GM04503 (cell line): Measurements from ENCODE around the gene KRT9.

Source experiments
- DNase-seq: peaks from one replicate; pipeline ENCODE4 v3.0.0-alpha.2; 2012; ENCODE audit warnings: low read depth

KRT9 gene

DNA sequence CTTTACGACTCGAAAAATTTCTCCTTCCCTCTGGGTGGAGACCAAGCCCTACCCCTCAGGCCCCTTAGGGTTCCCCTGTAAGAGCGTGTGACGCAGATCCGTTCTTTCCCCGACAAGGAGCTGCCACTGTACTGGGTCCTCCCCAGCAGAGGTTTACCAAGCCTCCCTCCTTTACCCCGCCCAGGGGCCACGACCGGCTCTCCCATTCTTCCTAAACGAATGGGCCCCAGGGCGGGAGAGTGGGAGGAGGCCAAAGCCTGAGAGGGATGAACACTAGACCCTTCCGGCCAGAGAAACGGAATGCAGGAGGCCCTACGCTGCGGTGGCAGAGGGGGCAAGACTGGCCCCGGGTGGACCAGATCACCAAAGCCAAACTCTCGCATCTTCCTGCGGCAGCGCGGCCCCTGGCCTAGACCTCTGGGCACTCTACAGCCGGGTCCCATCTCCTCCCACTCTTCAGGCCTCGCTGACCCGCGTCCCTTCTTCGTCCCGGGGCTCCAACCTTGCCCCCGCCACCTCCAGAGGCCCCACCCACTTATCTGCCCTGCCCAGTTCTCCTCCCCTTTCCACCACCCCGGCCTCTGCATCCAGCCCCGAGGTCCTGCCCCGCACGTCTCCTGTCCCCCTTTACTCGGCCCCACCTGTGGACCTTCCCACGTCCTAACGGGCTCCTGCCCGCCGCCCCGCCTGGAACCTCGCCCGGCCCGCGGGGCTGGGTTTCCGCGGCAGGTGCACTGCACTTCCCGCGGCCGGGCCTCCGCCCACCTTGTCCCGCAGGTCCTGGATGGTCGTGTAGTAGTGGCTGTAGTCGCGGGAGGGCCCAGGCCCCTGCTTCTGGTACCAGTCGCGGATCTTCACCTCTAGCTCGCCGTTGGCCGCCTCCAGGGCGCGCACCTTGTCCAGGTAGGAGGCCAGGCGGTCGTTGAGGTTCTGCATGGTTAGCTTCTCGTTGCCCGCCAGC, 44.5 kb downstream of the KRT9 start:
- DNase-seq = no peak

DNA sequence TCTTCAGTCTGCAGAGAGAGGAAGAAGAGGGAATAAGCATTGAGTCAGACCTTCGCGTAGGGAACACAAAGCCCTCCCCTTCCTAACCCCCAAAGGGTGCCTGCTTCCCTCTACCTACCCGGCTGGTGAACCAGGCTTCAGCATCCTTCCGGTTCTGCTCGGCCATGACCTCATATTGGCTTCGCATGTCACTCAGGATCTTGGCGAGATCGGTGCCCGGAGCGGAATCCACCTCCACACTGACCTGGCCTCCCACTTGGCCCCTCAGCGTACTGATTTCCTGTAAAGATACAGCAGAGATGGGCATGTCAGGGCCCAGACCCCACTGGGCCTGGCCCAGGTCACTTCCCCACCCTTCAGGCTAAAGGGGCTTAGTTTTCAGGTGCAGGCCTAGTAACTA, 47.6 kb downstream of the KRT9 start:
- DNase-seq = no peak

DNA sequence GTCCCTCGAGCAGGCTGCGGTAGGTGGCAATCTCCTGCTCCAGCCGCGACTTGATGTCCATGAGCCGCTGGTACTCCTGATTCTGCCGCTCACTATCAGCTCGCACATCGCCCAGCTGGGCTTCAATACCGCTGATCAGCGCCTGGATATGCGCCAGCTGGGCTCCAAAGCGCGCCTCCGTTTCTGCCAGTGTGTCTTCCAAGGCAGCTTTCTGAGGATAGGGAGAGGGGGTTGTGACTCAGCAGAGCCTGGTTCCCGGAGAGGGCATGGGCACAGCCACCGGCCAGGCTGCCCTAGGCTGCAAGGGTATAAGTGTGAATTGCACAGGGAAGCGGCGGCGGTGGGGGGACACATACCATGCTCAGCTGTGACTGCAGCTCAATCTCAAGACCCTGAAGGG, 48.1 kb downstream of the KRT9 start:
- DNase-seq = no peak

DNA sequence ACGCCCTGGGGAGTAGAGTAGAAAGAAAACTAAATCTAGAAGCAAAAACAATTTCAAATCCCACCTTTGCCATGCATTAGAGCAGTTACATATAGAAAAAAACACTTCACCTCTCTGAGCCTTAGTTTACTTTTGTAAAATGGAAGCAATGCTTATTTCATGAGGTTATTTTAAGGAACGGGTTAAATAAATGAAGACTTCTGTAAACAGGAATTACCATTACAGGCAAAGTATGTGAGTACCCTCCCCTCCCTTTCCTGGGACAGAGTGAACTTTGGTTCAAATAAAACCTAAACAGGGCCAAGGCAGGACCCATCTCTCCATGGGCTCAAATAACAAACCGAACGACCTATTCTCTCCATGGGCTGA, 48.6 kb downstream of the KRT9 start:
- DNase-seq = no peak

DNA sequence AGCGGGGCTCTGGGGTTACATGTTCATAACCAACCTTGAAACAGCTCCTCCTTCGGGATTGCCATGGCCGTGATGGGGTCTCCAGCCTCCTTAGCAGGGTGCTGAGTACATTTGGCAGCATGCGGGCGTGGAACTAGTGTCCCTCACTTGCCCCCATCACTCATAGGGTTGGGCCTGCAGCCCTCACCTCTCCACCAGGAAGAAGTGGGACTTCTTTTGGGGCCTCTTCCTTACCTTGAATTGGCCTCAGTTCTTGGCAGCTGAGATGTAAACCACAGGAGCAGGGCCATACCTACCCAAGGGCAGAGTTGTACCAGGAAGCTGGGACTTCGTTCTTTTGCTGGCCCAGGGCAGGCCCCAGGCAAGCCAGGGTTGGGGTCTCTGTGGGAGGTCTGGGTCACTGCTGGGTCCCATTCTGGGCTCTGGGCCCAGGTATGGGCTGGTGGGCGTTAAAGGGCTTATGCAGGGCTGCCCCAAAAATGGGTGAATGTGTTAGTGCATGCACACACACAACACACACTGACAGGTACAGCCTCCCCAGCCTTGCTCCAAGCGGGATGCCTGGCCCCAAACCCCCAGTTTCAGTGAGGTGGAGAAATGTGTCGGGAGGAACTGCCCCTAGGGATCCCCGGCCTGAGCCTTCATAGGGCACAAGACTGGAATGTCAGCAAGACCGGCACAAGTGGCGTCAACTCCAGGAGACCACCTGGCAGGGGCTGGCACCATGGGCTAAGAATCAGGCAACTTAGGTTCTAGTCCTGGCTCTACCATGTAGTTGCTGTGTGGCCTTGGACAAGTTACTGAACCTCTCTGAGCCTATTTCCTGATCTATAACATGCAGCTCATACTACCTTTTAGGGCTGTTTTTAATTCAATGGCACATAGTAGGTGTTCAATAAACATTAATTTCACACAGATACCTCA, 49.3 kb downstream of the KRT9 start:
- DNase-seq = no peak

DNA sequence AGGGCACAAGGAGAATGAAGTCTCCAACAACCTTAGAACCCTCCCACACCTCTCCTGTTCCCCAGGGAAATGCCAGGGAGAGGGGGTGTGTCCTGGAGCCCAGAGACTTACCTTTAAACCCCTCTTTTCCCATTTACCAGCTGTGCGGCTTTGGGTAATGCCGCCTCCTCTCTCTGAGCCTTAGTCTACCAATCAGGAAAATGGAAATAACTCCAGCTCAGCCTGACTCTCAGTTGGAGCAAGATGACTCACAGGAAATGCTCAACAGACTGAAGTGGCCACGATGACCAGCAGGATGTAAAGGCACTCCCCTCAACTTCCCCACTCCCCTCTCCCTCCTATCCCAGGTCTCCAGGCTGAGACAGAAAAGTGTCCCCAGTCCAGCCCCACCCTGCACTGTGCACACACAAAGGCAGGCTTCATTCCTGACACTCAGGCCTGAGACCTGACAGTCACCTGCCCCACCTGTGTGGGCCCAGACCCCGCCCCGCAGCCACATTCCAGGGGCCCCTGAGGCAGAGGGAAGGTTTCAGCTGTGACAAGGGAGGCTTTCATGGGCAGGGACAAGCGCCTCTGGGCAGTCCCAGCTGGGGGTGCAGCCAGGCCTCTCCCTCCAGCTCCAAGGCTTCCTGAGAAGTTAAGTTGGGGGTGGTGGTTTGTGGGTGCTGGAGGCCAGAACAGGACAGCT, 50.1 kb downstream of the KRT9 start:
- peak; percentile 29 for DNase-seq

DNA sequence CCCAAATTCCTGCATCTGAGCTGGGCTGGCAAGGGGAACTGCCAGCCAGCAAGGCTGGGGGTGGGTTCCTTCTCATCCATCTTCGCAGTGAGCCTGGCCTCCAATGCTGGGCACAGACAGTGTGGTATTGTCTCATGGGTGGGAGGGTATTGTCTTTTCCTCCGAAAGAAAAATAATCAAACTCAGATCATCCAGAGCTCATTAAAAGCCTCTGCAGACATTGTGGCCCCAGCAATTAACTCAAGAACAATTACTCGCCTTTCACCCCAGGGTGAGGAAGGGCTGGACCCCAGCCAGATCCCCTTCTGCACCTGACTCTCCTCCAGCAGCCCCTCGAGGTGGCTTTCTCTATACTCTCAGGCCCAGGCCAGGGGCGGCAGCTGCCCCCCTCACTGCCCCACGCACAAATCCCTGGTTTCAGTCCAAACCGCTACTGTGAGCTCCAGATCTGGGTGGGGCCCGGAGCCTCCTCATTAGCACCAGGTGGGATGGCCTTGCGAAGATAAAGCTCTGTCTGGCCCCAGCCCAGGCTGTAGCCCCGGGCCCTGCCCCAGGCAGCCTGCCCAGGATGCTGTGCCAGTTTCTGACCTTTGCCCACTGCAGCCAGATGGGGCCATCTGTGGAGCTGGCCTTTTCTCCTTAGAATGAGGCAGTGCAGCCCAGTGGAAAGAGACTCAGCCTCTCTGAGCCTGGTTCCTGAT, 50.9 kb downstream of the KRT9 start:
- no peak for DNase-seq

DNA sequence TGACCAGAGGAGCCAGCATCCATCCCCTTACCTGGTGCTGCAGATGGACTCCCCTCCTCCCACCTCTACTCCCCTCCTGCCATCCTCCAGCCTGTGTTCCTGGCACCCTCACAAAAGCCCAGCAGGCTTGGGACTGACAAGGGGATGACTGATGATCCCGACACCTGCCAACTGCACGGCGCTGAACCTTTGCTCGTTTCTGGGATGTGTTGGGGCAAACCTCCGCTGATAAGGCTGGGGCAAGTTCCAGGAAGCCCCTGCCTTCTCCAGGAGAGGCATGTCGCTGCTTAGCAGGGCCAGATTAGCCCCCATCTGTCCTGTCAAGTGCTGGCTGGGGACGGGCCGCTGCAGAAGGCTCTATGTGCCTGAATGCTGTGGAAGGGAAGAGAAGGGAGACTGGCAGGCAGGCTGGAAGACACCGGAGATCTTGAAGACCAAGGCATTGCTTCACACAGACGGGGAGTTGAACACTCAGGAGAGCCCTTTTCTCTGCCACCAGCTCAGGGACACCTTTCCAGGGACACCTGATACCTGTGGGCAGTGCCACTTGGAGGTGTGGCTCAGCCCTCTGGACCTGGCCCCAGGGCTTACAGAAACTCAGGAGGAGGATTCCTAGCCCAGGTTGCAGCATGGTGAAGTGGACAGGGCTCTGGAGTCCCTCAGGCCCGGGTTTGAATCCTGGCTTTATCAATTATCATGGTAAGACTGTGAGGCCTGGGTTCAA, 52.2 kb downstream of the KRT9 start:
- no peak for DNase-seq

DNA sequence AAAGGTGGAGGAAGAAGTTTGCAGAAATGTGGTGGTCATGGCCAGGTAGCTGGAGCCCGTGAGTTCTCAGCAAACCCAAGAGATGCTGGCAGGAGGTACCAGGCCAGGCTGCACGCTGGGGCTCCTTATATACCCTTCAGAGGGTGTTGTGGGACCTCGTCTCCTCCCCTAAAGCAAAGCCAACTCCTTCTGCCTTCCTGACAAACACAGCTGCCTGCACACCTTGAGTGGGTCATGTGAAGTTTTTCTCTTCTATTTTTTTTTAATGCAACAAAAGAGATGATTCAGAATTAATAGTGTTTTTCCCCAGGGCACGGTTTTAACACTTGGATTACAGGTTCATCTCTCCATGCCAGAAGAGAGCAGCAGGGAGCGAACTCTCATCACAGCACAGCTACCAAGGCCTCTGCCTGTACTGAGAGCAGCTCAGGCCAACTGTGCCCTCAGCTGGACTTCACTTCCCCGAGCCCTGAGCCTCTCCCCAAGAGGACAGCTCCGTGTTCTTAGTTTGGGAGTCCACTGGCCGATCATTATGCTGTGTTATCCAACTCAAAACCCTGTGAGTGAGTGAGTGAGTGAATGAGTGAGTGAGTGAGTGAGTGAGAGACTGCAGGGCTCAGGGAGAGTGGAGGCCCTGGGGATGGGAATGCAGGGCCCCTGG, 52.9 kb downstream of the KRT9 start, which contains the start of gene KRT15:
Gene KRT15, minus strand, starts transcription at position 102 of the 661 bp plus-strand sequence. Its CDS starts 63 bp downstream, at position 39.
- DNase-seq = no peak

DNA sequence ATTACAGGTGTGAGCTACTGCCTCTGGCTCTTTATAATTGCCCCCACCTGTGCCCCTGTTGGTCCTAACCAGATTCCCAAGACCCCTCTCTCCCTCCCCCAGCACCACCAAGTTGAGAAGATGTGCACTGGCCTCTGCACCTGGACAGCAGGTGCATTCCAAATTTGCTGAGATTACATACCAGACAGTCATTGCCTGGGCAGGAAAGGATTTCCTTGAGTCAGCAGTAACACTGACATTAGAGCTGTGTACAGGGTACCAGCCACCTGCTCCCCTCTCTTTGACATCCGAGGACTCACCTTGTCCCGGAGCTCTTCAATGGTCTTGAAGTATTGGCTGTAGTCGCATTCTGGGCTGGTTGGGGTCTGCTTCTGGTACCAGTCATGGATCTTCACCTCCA, 53.8 kb downstream of the KRT9 start:
- no peak for DNase-seq

DNA sequence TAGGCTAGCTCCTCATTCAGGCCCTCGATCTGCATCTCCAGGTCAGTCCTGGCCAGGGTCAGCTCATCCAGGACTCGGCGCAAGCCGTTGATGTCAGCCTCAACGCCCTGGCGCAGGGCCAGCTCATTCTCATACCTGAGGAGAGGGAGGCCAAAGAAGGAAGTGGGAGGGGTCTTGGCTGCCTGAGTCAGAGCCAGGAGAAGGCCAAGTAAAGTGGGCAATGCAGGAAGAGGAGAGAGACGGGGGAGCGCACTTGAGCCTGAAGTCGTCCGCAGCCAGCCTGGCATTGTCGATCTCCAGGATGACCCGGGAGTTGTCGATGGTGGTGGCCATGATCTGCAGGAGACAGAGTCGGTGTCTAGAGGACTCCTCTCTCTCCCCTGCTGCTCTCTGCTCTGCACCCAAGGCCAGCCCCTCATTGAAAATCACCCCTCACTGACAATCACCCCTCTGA, 55.0 kb downstream of the KRT9 start:
- DNase-seq = no peak

DNA sequence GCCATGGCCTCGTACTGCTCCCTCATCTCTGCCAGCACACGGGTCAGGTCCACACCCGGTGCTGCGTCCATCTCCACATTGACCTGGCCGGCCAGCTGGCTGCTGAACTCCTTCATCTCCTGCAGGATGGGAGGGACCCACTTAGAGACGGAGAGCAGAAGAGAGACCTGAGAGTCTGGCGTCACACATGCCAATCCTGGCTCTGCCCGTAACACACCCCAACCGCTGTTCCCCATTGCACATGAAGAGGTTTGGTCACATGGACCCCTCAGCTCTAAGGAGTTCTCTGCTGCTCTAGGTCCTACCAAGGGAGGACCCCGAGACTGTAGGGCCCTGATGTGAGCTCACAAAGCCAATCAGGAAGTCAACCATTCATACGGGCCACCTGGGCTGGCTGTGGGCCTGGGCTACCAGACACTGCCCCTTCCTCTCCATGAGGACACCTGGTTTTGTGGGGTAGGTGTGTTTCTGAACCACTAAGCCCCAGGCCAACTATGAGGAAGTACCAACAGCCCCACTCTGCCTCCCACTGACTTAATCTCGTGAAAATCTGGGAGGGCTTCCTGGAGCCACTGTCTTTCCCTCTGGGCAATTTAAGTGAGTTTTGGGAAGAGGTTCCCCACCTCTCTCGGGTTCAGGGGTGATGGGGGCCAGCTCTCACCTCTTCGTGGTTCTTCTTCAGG, 55.6 kb downstream of the KRT9 start:
- no peak for DNase-seq
